22Rv1 (cell line): ENCODE data around the gene IFIT5.

Experiments
- ZFX ChIP-seq: fragments of 450-650 bp; IDR thresholded peaks from 2 replicates; pipeline ENCODE4 v1.6.1; 2017; ENCODE audit warnings: antibody characterized with exemption, borderline replicate concordance
- TF ChIP-seq, protein P1 (sequence below): fragments of 450-650 bp; IDR thresholded peaks from 2 replicates; pipeline ENCODE4 v1.5.1; 2017; ENCODE audit warnings: mild to moderate bottlenecking

DNA sequence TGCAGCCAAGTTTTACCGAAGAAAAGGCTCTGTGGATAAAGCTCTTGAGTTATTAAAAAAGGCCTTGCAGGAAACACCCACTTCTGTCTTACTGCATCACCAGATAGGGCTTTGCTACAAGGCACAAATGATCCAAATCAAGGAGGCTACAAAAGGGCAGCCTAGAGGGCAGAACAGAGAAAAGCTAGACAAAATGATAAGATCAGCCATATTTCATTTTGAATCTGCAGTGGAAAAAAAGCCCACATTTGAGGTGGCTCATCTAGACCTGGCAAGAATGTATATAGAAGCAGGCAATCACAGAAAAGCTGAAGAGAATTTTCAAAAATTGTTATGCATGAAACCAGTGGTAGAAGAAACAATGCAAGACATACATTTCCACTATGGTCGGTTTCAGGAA lies 11.3 kb upstream of the IFIT5 start:
- TF ChIP-seq, protein P1, sequence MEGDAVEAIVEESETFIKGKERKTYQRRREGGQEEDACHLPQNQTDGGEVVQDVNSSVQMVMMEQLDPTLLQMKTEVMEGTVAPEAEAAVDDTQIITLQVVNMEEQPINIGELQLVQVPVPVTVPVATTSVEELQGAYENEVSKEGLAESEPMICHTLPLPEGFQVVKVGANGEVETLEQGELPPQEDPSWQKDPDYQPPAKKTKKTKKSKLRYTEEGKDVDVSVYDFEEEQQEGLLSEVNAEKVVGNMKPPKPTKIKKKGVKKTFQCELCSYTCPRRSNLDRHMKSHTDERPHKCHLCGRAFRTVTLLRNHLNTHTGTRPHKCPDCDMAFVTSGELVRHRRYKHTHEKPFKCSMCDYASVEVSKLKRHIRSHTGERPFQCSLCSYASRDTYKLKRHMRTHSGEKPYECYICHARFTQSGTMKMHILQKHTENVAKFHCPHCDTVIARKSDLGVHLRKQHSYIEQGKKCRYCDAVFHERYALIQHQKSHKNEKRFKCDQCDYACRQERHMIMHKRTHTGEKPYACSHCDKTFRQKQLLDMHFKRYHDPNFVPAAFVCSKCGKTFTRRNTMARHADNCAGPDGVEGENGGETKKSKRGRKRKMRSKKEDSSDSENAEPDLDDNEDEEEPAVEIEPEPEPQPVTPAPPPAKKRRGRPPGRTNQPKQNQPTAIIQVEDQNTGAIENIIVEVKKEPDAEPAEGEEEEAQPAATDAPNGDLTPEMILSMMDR: no peak
- no peak for TF ChIP-seq ZFX
